Naive thymus-derived CD4-positive, alpha-beta T cell (primary cell): ENCODE data around the gene CD302. TPM values are rescaled to one million over a fixed set of nuclear protein-coding genes. Genes with fewer than 3 reads are reported as not detected.
"Not testable (repeated sequence)": the region's sequence is repeated elsewhere in the genome, so short reads cannot be mapped to it uniquely, and the experiment has no call there.

Source experiments
- ATAC-seq: fragments of 150-1000 bp; cut with Tn5 transposase; 2 replicates; pipeline ENCODE4 v1.10.0; 2021; ENCODE audit warnings: mild to moderate bottlenecking, moderate library complexity
- CTCF ChIA-PET: fragments of 350-600 bp; sonication (Branson Sonifier 250); formaldehyde crosslinking; loops from one replicate; lab custom pipeline; 2021; ENCODE audit warnings: antibody characterized with exemption; lab: Charles Lee
- POLR2A ChIA-PET: fragments of 350-600 bp; sonication (Branson Sonifier 250); formaldehyde crosslinking; loops from one replicate; lab custom pipeline; 2021; ENCODE audit warnings: antibody characterized with exemption, inconsistent platforms; lab: Charles Lee
- DNase-seq, 9 donors: peaks; one replicate each; pipeline versions ENCODE4 v3.0.0 to v3.0.0-alpha.2; 2020 to 2022; ENCODE audit warnings: mixed read lengths in 1 of 9
- H3K27ac ChIP-seq: one replicate; pipeline ENCODE4 v1.7.0; 2013; ENCODE audit warnings: mild to moderate bottlenecking, low read depth, low read length, moderate library complexity
- H3K27me3 ChIP-seq, 2 donors: one replicate each; pipeline ENCODE4 v1.7.0; 2013; ENCODE audit warnings: low read length in 2 of 2, mild to moderate bottlenecking in 2 of 2, moderate library complexity in 2 of 2; ENCODE audit not compliant: control insufficient read depth in 2 of 2, insufficient read depth in 2 of 2
- H3K36me3 ChIP-seq, 3 experiments: 1 replicate in 2 of 3; 2 replicates in 1 of 3; pipeline ENCODE4 v1.7.0; 2013; ENCODE audit warnings: low read length in 3 of 3, mild to moderate bottlenecking in 3 of 3, moderate library complexity in 1 of 3; ENCODE audit not compliant: insufficient read depth in 3 of 3, control insufficient read depth in 2 of 3
- H3K4me1 ChIP-seq, 2 donors: one replicate each; pipeline ENCODE4 v1.7.0; 2013; ENCODE audit warnings: low read length in 2 of 2, mild to moderate bottlenecking in 2 of 2, moderate library complexity in 1 of 2; ENCODE audit not compliant: control insufficient read depth in 2 of 2, insufficient read depth in 2 of 2
- H3K4me3 ChIP-seq: 2 replicates; pipeline ENCODE4 v1.7.0; 2013; ENCODE audit warnings: mild to moderate bottlenecking, low read length
- H3K9me3 ChIP-seq, 3 experiments: 1 replicate in 2 of 3; 2 replicates in 1 of 3; pipeline ENCODE4 v1.7.0; 2013; ENCODE audit warnings: low read length in 3 of 3; ENCODE audit not compliant: control insufficient read depth in 2 of 3
- H3K27ac Mint-ChIP-seq, 9 donors: one replicate each; pipeline ENCODE4 v1.8.0; 2020 to 2022; ENCODE audit warnings: mixed read lengths in 9 of 9, mild to moderate bottlenecking in 8 of 9, moderate library complexity in 5 of 9, inconsistent platforms in 2 of 9
- H3K27me3 Mint-ChIP-seq, 5 donors: one replicate each; pipeline ENCODE4 v1.8.0; 2021 to 2022; ENCODE audit warnings: mixed read lengths in 5 of 5, mild to moderate bottlenecking in 1 of 5
- H3K36me3 Mint-ChIP-seq, 5 donors: one replicate each; pipeline ENCODE4 v1.8.0; 2020 to 2022; ENCODE audit warnings: mixed read lengths in 5 of 5, mild to moderate bottlenecking in 3 of 5, inconsistent platforms in 1 of 5
- H3K4me1 Mint-ChIP-seq, 7 donors: one replicate each; pipeline ENCODE4 v1.8.0; 2020 to 2022; ENCODE audit warnings: mixed read lengths in 7 of 7, mild to moderate bottlenecking in 3 of 7, inconsistent platforms in 1 of 7
- H3K4me3 Mint-ChIP-seq, 10 donors: one replicate each; pipeline ENCODE4 v1.8.0; 2020 to 2022; ENCODE audit warnings: mild to moderate bottlenecking in 10 of 10, mixed read lengths in 10 of 10, moderate library complexity in 6 of 10, inconsistent platforms in 2 of 10
- H3K9me3 Mint-ChIP-seq, 11 donors: one replicate each; pipeline ENCODE4 v1.8.0; 2020 to 2022; ENCODE audit warnings: mixed read lengths in 11 of 11, mild to moderate bottlenecking in 4 of 11, inconsistent platforms in 1 of 11, moderate library complexity in 1 of 11
- intact Hi-C, 2 donors: fragments of 100-400 bp; cut with micrococcal nuclease; formaldehyde crosslinking; loops; one replicate each; pipeline ENCODE4 v1.15.1; 2023
- polyA plus RNA-seq, 2 donors: library from polyadenylated mRNA; unstranded; fragments of 300-500 nt; fragmentation: Illumina TruSeq; gene quantifications; one replicate each; pipeline ENCODE4 v1.2.3, GENCODE V29; 2021
- total RNA-seq, 6 experiments: library from RNA in 5 of 6; stranded (reverse) in 5 of 6; gene quantifications; 1 replicate in 5 of 6; 2 replicates in 1 of 6; pipeline ENCODE4 v1.2.3 and lab custom pipeline; 2021 to 2026

CD302 gene
- total and polyA plus RNA-seq, 7 experiments from 2014 or later, result 0.35 to 30.5 (median 1.2) TPM

- Mint-ChIP-seq H3K36me3 (peaks cover 4 to 53% (median 42%) of the 10 kb centered on the region in 5 donors), H3K4me1 (peaks cover 48 to 92% (median 83%) of the 10 kb centered on the region in 7 donors)
- POLR2A ChIA-PET, result no interaction called here
These were observed 72.3 kb downstream of the CD302 start for GRCh38 chr2:159725713-159726112.

DNA sequence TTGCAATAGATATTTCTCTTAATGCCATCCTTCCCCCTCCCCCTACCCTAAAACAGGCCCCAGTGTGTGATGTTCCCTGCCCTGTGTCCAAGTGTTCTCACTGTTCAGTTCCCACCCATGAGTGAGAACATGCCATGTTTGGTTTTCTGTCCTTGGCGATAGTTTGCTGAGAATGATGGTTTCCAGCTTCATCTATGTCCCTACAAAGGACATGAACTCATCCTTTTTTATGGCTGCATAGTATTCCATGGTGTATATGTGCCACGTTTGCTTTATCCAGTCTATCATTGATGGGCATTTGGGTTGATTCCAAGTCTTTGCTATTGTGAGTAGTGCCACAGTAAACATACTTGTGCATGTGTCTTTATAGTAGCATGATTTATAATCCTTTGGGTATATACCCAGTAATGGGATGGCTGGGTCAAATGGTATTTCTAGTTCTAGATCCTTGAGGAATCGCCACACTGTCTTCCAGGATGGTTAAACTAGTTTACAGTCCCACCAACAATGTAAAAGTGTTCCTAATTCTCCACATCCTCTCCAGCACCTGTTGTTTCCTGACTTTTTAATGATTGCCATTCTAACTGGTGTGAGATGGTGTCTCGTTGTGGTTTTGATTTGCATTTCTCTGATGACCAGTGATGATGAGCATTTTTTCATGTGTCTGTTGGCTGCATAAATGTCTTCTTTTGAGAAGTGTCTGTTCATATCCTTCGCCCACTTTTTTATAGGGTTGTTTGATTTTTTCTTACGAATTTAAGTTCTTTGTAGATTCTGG lies 73.0 kb downstream of the CD302 start:
- H3K27me3 Mint-ChIP-seq, H3K9me3 ChIP-seq, H3K27ac ChIP-seq, intact Hi-C loops, DNase-seq, CTCF ChIA-PET, H3K4me3 ChIP-seq, ATAC-seq, H3K36me3 ChIP-seq, H3K27me3 ChIP-seq, POLR2A ChIA-PET: not testable (repeated sequence)
- Mint-ChIP-seq H3K4me3 (peak overlapping the region in 3 of 10 donors; percentile 27 to 69 (median 33)), H3K9me3 (peaks cover 0 to 12% (median 4%) of the 10 kb centered on the region in 11 donors), H3K4me1 (peaks cover 50 to 94% (median 85%) of the 10 kb centered on the region in 7 donors), H3K36me3 (peaks cover 4 to 53% (median 44%) of the 10 kb centered on the region in 5 donors), H3K27ac (peak overlapping the region in 2 of 9 donors; percentile 32 to 52)
- H3K4me1 ChIP-seq, result peaks cover 7 to 12% of the 10 kb centered on the region in 2 donors

More at GRCh38 chr2:159725713-159726112, 72.3 kb downstream of the CD302 start:
- peaks cover 4 to 12% of the 10 kb centered on the region in 2 donors for H3K4me1 ChIP-seq
- intact Hi-C loops, result loop anchor here in 1 of 2 donors (1.0 kb wide), 1 partner anchor 10 kb away; no protein-coding TSS in a partner anchor
- Mint-ChIP-seq H3K27ac (peak overlapping the region in 2 of 9 donors; percentile 20 to 52), H3K4me3 (peak overlapping the region in 5 of 10 donors; percentile 27 to 41 (median 36)), H3K27me3 (no peaks in the 10 kb centered on the region), H3K9me3 (peaks cover 0 to 12% (median 4%) of the 10 kb centered on the region in 11 donors)
- H3K9me3 ChIP-seq, result no peaks in the 10 kb centered on the region
- CTCF ChIA-PET, result no interaction called here
- ATAC-seq, result no peak
- peaks cover 0 to 6% (median 3%) of the 10 kb centered on the region in 3 experiments for H3K36me3 ChIP-seq
- H3K27me3 ChIP-seq, result no peaks in the 10 kb centered on the region
- DNase-seq, result no peak
- H3K27ac ChIP-seq, result no peak overlapping the region
- H3K4me3 ChIP-seq, result no peak overlapping the region

DNA sequence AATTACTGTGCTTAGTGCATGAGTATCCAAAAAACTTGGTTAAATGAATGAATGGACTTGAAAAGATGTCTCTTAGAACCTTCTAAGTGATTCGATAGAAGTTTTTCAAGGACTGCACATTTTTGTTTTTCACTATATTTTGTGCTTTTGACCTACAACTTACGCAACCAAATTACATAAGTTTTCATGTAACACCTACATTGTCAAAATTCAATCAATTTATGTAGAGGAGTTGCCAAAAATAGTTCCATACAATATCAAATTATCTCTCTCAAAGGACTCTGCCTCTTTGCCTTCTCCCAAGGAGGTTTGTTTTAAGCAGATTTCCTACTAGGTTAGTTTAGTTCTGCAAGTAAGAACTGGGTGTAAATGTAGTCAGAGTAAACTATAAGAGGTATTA lies 75.4 kb downstream of the CD302 start:
- Mint-ChIP-seq H3K4me3 (peak overlapping the region in 7 of 10 donors; percentile 30 to 69 (median 36)), H3K27ac (peak overlapping the region in 2 of 9 donors; percentile 5 to 77), H3K36me3 (peaks cover 8 to 50% (median 49%) of the 10 kb centered on the region in 5 donors), H3K9me3 (peaks cover 0 to 12% (median 4%) of the 10 kb centered on the region in 11 donors), H3K4me1 (peaks cover 57 to 100% (median 93%) of the 10 kb centered on the region in 7 donors), H3K27me3 (no peaks in the 10 kb centered on the region)
- no peak overlapping the region for H3K4me3 ChIP-seq
- H3K36me3 ChIP-seq, result peaks cover 0 to 16% (median 0%) of the 10 kb centered on the region in 3 experiments
- CTCF ChIA-PET, result no interaction called here
- intact Hi-C loops, result no loop called here
- ATAC-seq (no peak), DNase-seq (no peak)
- POLR2A ChIA-PET, result interaction anchor here (2.7 kb wide), 1 partner anchor 10 kb away, joined by 17 read pairs; the partner anchor contains the start of gene MARCHF7
- H3K4me1 ChIP-seq, result peaks cover 10 to 18% of the 10 kb centered on the region in 2 donors
- no peaks in the 10 kb centered on the region for H3K9me3 ChIP-seq
- no peaks in the 10 kb centered on the region for H3K27me3 ChIP-seq
- no peak overlapping the region for H3K27ac ChIP-seq

- DNase-seq (no peak), ATAC-seq (no peak)
- POLR2A ChIA-PET, result interaction anchor here (0.6 to 2.7 kb wide), 3 partner anchors 8 to 86 kb away, joined by 3 to 17 read pairs (median 3); partner anchors contain the start of gene MARCHF7
- intact Hi-C loops, result no loop called here
- no peak overlapping the region for H3K27ac ChIP-seq
- H3K9me3 Mint-ChIP-seq, result peaks cover 0 to 11% (median 4%) of the 10 kb centered on the region in 11 donors
- no peak overlapping the region for H3K4me3 ChIP-seq
- H3K4me1 Mint-ChIP-seq, result peaks cover 58 to 100% (median 97%) of the 10 kb centered on the region in 7 donors
- H3K4me1 ChIP-seq, result peaks cover 27 to 36% of the 10 kb centered on the region in 2 donors
- H3K9me3 ChIP-seq, result no peaks in the 10 kb centered on the region
- H3K27me3 Mint-ChIP-seq, result no peaks in the 10 kb centered on the region
- CTCF ChIA-PET, result no interaction called here
- peak overlapping the region in 1 of 9 donors; percentile 6 for H3K27ac Mint-ChIP-seq
- H3K36me3 Mint-ChIP-seq, result peaks cover 11 to 56% (median 47%) of the 10 kb centered on the region in 5 donors
- no peaks in the 10 kb centered on the region for H3K27me3 ChIP-seq
- peak overlapping the region in 8 of 10 donors; percentile 0 to 69 (median 30) for H3K4me3 Mint-ChIP-seq
- peaks cover 0 to 16% (median 0%) of the 10 kb centered on the region in 3 experiments for H3K36me3 ChIP-seq
These were observed 77.3 kb downstream of the CD302 start for GRCh38 chr2:159720676-159721075.

Other genes starting within 250 kb of the CD302 start
- 10 to 100 TPM in 4 of 5 experiments, 1 to 10 TPM in 1; 9.9 to 57.4 (median 21.6) TPM for gene BAZ2B, start 181.7 kb downstream of the CD302 start, total RNA-seq
- 10 to 100 TPM; 10.4 to 12.6 TPM for gene BAZ2B, start 181.7 kb downstream of the CD302 start, polyA plus RNA-seq
- 100 to 1,000 TPM in 2 of 5 experiments, 10 to 100 TPM in 3; 64.3 to 120 (median 80.2) TPM for gene MARCHF7, start 85.7 kb downstream of the CD302 start, total RNA-seq
- gene MARCHF7, start 85.7 kb downstream of the CD302 start, polyA plus RNA-seq, result 100 to 1,000 TPM; 187 to 210 TPM
- gene LY75, start 106.5 kb upstream of the CD302 start, total RNA-seq, result 10 to 100 TPM; 18.6 to 36.5 (median 34.8) TPM
- gene LY75, start 106.5 kb upstream of the CD302 start, polyA plus RNA-seq, result 10 to 100 TPM; 47.1 to 59.6 TPM